ENCODE data around the gene ATP4A. TPM values are rescaled to one million over a fixed set of nuclear protein-coding genes. Genes with fewer than 3 reads are reported as not detected.
A peak's percentile ranks its signal among the peaks of the same experiment; 100 is the strongest.

ATP4A gene
- total RNA-seq, 1 donor, result not detected

DNA sequence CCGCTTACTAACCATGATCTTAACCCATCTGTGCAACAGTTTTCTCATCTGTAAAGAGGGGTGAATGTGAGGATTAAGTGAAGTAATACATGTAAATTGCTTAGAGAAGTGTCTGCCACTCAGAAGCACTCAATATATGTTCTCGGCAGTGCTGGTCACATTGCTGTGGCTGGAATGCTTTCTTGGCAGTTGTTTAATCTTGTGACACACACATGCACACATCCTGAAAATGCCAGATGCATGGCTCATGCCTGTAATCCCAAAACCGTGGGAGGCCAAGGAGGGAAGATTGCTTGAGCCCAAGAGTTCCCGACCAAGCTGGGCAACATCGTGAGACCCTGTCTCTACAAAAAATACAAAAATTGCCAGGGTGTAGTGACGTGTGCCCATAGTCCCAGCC lies 45.1 kb downstream of the ATP4A start:
- H3K9me3 ChIP-seq (ENCODE audit: low read depth, low read length), result no peaks in the 10 kb centered on the region
- peaks cover 29% of the 10 kb centered on the region for H3K4me1 ChIP-seq (ENCODE audit: insufficient read depth, low read length)
- peak; percentile 96 for DNase-seq (ENCODE audit: insufficient read length, low spot score, missing footprints)
- H3K4me3 ChIP-seq (ENCODE audit: insufficient read depth, low read length), result peak overlapping the region; percentile 19
- no peak overlapping the region for H2AFZ ChIP-seq (ENCODE audit: low read length)
- H3K27me3 ChIP-seq (ENCODE audit: insufficient read depth, low read length), result no peaks in the 10 kb centered on the region
- no peaks in the 10 kb centered on the region for H4K20me1 ChIP-seq (ENCODE audit: insufficient read depth, low read length)
- H3K36me3 ChIP-seq (ENCODE audit: insufficient read depth, low read length), result no peaks in the 10 kb centered on the region
- peak overlapping the region; percentile 82 for H3K27ac ChIP-seq (ENCODE audit: low read depth, low read length)
- H3K4me2 ChIP-seq (ENCODE audit: insufficient read depth, low read length), result peak overlapping the region; percentile 60
- H3K79me2 ChIP-seq (ENCODE audit: insufficient read depth, low read length), result no peaks in the 10 kb centered on the region
- TF ChIP-seq, protein P1, sequence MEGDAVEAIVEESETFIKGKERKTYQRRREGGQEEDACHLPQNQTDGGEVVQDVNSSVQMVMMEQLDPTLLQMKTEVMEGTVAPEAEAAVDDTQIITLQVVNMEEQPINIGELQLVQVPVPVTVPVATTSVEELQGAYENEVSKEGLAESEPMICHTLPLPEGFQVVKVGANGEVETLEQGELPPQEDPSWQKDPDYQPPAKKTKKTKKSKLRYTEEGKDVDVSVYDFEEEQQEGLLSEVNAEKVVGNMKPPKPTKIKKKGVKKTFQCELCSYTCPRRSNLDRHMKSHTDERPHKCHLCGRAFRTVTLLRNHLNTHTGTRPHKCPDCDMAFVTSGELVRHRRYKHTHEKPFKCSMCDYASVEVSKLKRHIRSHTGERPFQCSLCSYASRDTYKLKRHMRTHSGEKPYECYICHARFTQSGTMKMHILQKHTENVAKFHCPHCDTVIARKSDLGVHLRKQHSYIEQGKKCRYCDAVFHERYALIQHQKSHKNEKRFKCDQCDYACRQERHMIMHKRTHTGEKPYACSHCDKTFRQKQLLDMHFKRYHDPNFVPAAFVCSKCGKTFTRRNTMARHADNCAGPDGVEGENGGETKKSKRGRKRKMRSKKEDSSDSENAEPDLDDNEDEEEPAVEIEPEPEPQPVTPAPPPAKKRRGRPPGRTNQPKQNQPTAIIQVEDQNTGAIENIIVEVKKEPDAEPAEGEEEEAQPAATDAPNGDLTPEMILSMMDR (IDR thresholded peaks at IDR 0.05; ENCODE audit: extremely low read depth, low read depth, low read length), result no peak

DNA sequence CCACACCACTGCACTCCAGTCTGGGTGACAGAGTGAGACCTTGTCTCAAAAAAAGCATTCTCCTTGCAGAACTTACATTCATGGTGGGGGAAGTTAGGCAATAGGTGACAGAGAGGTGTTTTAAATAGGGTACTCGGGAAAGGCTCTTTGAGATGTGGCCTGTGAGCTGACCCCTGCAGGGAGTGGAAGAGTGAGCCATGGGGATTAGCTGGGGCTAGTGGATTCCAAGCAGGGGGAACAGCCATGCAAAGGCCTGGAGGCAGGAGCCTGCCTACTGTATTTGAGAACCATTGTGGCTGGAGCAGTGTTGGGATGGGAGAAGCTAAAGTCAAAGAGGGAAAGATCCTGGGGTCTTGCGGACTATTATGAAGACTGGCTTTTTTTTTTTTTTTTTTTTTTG lies 46.1 kb downstream of the ATP4A start:
- Histone ChIP-seq H3K9me3 (ENCODE audit: low read depth, low read length) (no peaks in the 10 kb centered on the region), H3K4me2 (ENCODE audit: insufficient read depth, low read length) (no peak overlapping the region), H3K27ac (ENCODE audit: low read depth, low read length) (no peak overlapping the region), H3K79me2 (ENCODE audit: insufficient read depth, low read length) (no peaks in the 10 kb centered on the region), H3K4me3 (ENCODE audit: insufficient read depth, low read length) (no peak overlapping the region), H3K27me3 (ENCODE audit: insufficient read depth, low read length) (no peaks in the 10 kb centered on the region), H3K36me3 (ENCODE audit: insufficient read depth, low read length) (no peaks in the 10 kb centered on the region), H2AFZ (ENCODE audit: low read length) (no peak overlapping the region), H4K20me1 (ENCODE audit: insufficient read depth, low read length) (no peaks in the 10 kb centered on the region), H3K4me1 (ENCODE audit: insufficient read depth, low read length) (peaks cover 29% of the 10 kb centered on the region)
- DNase-seq (ENCODE audit: insufficient read length, low spot score, missing footprints), result peak; percentile 53
- TF ChIP-seq, protein P1 (IDR thresholded peaks at IDR 0.05; ENCODE audit: extremely low read depth, low read depth, low read length), result no peak

DNA sequence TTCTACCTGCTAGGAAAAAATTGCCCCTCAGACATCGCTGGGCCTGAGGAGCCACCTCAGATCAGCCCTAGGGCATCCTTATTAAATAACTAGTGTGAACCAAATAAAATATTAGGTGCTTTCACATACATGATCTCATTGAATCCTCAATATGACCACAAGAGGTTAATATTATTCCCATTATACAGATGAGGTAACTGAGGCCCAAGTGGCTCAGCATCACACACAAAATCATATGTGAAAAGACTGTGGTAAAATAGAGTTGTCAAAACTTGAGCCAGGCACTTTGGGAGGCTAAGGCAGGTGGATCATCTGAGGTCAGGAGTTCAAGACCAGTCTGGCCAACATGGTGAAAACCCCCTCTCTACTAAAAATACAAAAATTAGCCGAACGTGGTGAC lies 47.1 kb downstream of the ATP4A start:
- Histone ChIP-seq H3K4me2 (ENCODE audit: insufficient read depth, low read length) (no peak overlapping the region), H2AFZ (ENCODE audit: low read length) (no peak overlapping the region), H3K27me3 (ENCODE audit: insufficient read depth, low read length) (no peaks in the 10 kb centered on the region), H3K4me3 (ENCODE audit: insufficient read depth, low read length) (no peak overlapping the region), H3K9me3 (ENCODE audit: low read depth, low read length) (no peaks in the 10 kb centered on the region), H3K27ac (ENCODE audit: low read depth, low read length) (no peak overlapping the region), H3K4me1 (ENCODE audit: insufficient read depth, low read length) (peaks cover 29% of the 10 kb centered on the region), H4K20me1 (ENCODE audit: insufficient read depth, low read length) (no peaks in the 10 kb centered on the region), H3K79me2 (ENCODE audit: insufficient read depth, low read length) (no peaks in the 10 kb centered on the region), H3K36me3 (ENCODE audit: insufficient read depth, low read length) (no peaks in the 10 kb centered on the region)
- DNase-seq (ENCODE audit: insufficient read length, low spot score, missing footprints), result no peak
- TF ChIP-seq, protein P1 (IDR thresholded peaks at IDR 0.05; ENCODE audit: extremely low read depth, low read depth, low read length), result no peak

DNA sequence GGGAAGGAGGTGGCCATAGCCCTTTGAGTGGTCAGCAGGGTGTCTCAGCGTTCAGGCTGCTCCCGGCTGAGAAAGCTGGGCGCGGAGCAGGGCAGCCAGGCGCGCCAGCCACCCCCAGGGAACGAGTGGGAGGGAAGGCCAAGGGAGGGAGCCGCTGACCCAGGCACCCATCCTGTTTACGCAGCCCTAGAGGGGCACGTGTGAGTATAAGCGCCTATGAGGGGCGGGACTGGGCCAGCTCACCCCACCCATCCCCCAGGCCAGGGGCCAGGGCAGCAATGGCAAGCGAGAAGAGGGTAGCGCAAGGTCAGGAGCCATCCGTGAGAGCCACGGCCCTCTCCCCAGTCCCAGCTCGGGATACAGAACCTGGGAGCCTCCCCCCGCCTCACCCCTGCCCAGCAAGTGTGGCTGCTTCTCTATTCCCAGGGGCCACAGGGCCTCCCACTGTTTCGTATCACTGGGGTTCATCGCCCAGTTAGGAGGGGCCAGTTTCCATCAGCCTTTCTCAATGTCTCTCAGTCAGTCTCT lies 49.1 kb downstream of the ATP4A start:
- peak; percentile 93 for DNase-seq (ENCODE audit: insufficient read length, low spot score, missing footprints)
- Histone ChIP-seq H3K27me3 (ENCODE audit: insufficient read depth, low read length) (peaks cover 17% of the 10 kb centered on the region), H3K4me3 (ENCODE audit: insufficient read depth, low read length) (peak overlapping the region; percentile 56), H2AFZ (ENCODE audit: low read length) (peak overlapping the region; percentile 69), H3K79me2 (ENCODE audit: insufficient read depth, low read length) (no peaks in the 10 kb centered on the region), H4K20me1 (ENCODE audit: insufficient read depth, low read length) (no peaks in the 10 kb centered on the region), H3K36me3 (ENCODE audit: insufficient read depth, low read length) (no peaks in the 10 kb centered on the region), H3K4me2 (ENCODE audit: insufficient read depth, low read length) (peak overlapping the region; percentile 72), H3K4me1 (ENCODE audit: insufficient read depth, low read length) (peaks cover 32% of the 10 kb centered on the region), H3K9me3 (ENCODE audit: low read depth, low read length) (no peaks in the 10 kb centered on the region), H3K27ac (ENCODE audit: low read depth, low read length) (peak overlapping the region; percentile 45)
- TF ChIP-seq, protein P1 (IDR thresholded peaks at IDR 0.05; ENCODE audit: extremely low read depth, low read depth, low read length), result no peak

Measured in osteoblast (primary cell).